Left lung (tissue), 10 donors: ENCODE measurements around the gene FGB. TPM values are rescaled to one million over a fixed set of nuclear protein-coding genes. Genes with fewer than 3 reads are reported as not detected.

ENCODE experiments used
- ATAC-seq: fragments of 200-7000 bp; cut with Tn5 transposase; one replicate; pipeline ENCODE4 v1.9.1; 2020; ENCODE audit warnings: moderate library complexity
- DNase-seq, 4 donors: peaks; one replicate each; pipeline ENCODE4 v3.0.0-alpha.2; 2013 to 2020
- H3K27ac ChIP-seq, 2 donors: fragments of 200-600 bp; sonication (generic) in 1 of 2; one replicate each; pipeline versions ENCODE4 v1.5.0 to v1.8.0; 2020 to 2021
- H3K27me3 ChIP-seq, 2 donors: fragments of 200-600 bp; sonication (generic) in 1 of 2; one replicate each; pipeline versions ENCODE4 v1.5.0 to v1.8.0; 2020 to 2021
- H3K36me3 ChIP-seq, 2 donors: fragments of 200-600 bp; sonication (generic) in 1 of 2; one replicate each; pipeline versions ENCODE4 v1.5.0 to v1.8.0; 2020 to 2021
- H3K4me1 ChIP-seq, 2 donors: fragments of 200-600 bp; one replicate each; pipeline ENCODE4 v1.8.0; 2021
- H3K4me3 ChIP-seq, 2 donors: fragments of 200-600 bp; sonication (generic) in 1 of 2; one replicate each; pipeline versions ENCODE4 v1.5.0 to v1.8.0; 2020 to 2021; ENCODE audit warnings: mild to moderate bottlenecking in 1 of 2
- H3K9me3 ChIP-seq, 2 donors: fragments of 200-600 bp; sonication (generic) in 1 of 2; one replicate each; pipeline versions ENCODE4 v1.5.0 to v1.8.0; 2020 to 2021
- CTCF ChIP-seq, 2 donors: fragments of 200-600 bp; sonication (generic) in 1 of 2; IDR thresholded peaks; one replicate each; pipeline versions ENCODE4 v1.5.0 to v1.8.0; 2021; ENCODE audit warnings: antibody characterized with exemption in 2 of 2
- intact Hi-C, 2 donors: fragments of 100-400 bp; cut with DNase I; formaldehyde crosslinking; loops; one replicate each; pipeline versions ENCODE4 v1.11.2 to v1.14.2; 2022
- polyA plus RNA-seq, 6 donors: library from polyadenylated mRNA; unstranded; fragments of 120-200 nt; gene quantifications; one replicate each; pipeline ENCODE4 v1.2.1, GENCODE V29; 2013; ENCODE audit not compliant: insufficient read length in 6 of 6
- total RNA-seq, 2 donors: library from RNA; stranded (reverse); fragmentation: NEBNext Ultra II Directional; extraction: Animal tissue kit (Norgen Biotek cat#: 25700); gene quantifications; one replicate each; pipeline ENCODE4 v1.2.1, GENCODE V29; 2021
- donor health status: DM: no; HTN: yes; CAD: no.
- donor health status: DM: no; HTN: no; CAD: no.

Gene FGB
- total and polyA plus RNA-seq, 8 donors: 0.11 to 4.6 (median 0.35) TPM; not detected in 3

- no peak for TF ChIP-seq CTCF (IDR thresholded peaks at IDR 0.05)
- H3K27ac ChIP-seq: no peak overlapping the region
- intact Hi-C loops: no loop called here
- ATAC-seq: no peak
- DNase-seq: no peak
- H3K9me3 ChIP-seq: no peaks in the 10 kb centered on the region
- no peak overlapping the region for H3K4me3 ChIP-seq
- H3K36me3 ChIP-seq: no peaks in the 10 kb centered on the region
- no peaks in the 10 kb centered on the region for H3K4me1 ChIP-seq
- peaks cover 0 to under 1% of the 10 kb centered on the region in 2 donors for H3K27me3 ChIP-seq
Measured at GRCh38 chr4:154582723-154583122, 19.9 kb downstream of the FGB start.

GRCh38 chr4:154583230-154583629 lies 20.4 kb downstream of the FGB start:
- no peaks in the 10 kb centered on the region for H3K36me3 ChIP-seq
- DNase-seq (no peak), ATAC-seq (no peak)
- intact Hi-C loops: no loop called here
- TF ChIP-seq CTCF (IDR thresholded peaks at IDR 0.05): no peak
- no peak overlapping the region for H3K27ac ChIP-seq
- H3K4me1 ChIP-seq: no peaks in the 10 kb centered on the region
- no peaks in the 10 kb centered on the region for H3K27me3 ChIP-seq
- H3K4me3 ChIP-seq: no peak overlapping the region
- no peaks in the 10 kb centered on the region for H3K9me3 ChIP-seq

- Histone ChIP-seq H3K36me3 (no peaks in the 10 kb centered on the region), H3K27me3 (no peaks in the 10 kb centered on the region), H3K4me3 (no peak overlapping the region), H3K27ac (no peak overlapping the region), H3K9me3 (no peaks in the 10 kb centered on the region), H3K4me1 (no peaks in the 10 kb centered on the region)
- no peak for TF ChIP-seq CTCF (IDR thresholded peaks at IDR 0.05)
- no peak for DNase-seq
- no peak for ATAC-seq
- intact Hi-C loops: no loop called here
Measured at GRCh38 chr4:154583677-154584076, 20.9 kb downstream of the FGB start.

GRCh38 chr4:154584259-154584658 lies 21.4 kb downstream of the FGB start:
- H3K4me1 ChIP-seq: no peaks in the 10 kb centered on the region
- intact Hi-C loops: no loop called here
- ATAC-seq: no peak

GRCh38 chr4:154585369-154586018 lies 22.7 kb downstream of the FGB start:
- H3K36me3 ChIP-seq: no peaks in the 10 kb centered on the region
- intact Hi-C loops: no loop called here
- no peak for ATAC-seq
- no peaks in the 10 kb centered on the region for H3K9me3 ChIP-seq
- no peaks in the 10 kb centered on the region for H3K27me3 ChIP-seq
- H3K27ac ChIP-seq: no peak overlapping the region
- no peak overlapping the region for H3K4me3 ChIP-seq
- DNase-seq: no peak
- peaks cover 0 to 2% of the 10 kb centered on the region in 2 donors for H3K4me1 ChIP-seq
- no peak for TF ChIP-seq CTCF (IDR thresholded peaks at IDR 0.05)

More at GRCh38 chr4:154584259-154584658, 21.4 kb downstream of the FGB start:
- Histone ChIP-seq H3K36me3 (no peaks in the 10 kb centered on the region), H3K4me3 (no peak overlapping the region), H3K27me3 (no peaks in the 10 kb centered on the region), H3K9me3 (no peaks in the 10 kb centered on the region), H3K27ac (no peak overlapping the region)
- no peak for TF ChIP-seq CTCF (IDR thresholded peaks at IDR 0.05)
- DNase-seq: no peak
